GM23338 (cell line): ENCODE measurements around the gene B3GNT4. TPM values are rescaled to one million over a fixed set of nuclear protein-coding genes. Genes with fewer than 3 reads are reported as not detected.

Experiments
- ATAC-seq: fragments of 200-7000 bp; cut with Tn5 transposase; 3 replicates; pipeline ENCODE4 v1.9.1; 2020
- DNase-seq: peaks from one replicate; pipeline ENCODE4 v3.0.0-alpha.2; 2015; ENCODE audit warnings: low spot score
- H2AFZ ChIP-seq: fragments of 200-600 bp; sonication (generic); 2 replicates; pipeline ENCODE4 v1.8.0; 2016; ENCODE audit warnings: antibody characterized with exemption, mild to moderate bottlenecking, moderate library complexity
- H3F3A ChIP-seq: fragments of 200-600 bp; sonication (generic); replicated peaks from 2 replicates; pipeline ENCODE4 v1.8.0; 2017; ENCODE audit warnings: antibody characterized with exemption, mixed run types, low read depth
- H3K27ac ChIP-seq: fragments of 200-600 bp; sonication (generic); 2 replicates; pipeline ENCODE4 v1.6.1; 2016; ENCODE audit warnings: low read depth
- H3K27me3 ChIP-seq: fragments of 200-600 bp; sonication (generic); 2 replicates; pipeline ENCODE4 v1.8.0; 2016; ENCODE audit warnings: mild to moderate bottlenecking, mixed run types, moderate library complexity; ENCODE audit not compliant: insufficient read depth
- H3K36me3 ChIP-seq: fragments of 200-600 bp; sonication (generic); 2 replicates; pipeline ENCODE4 v1.8.0; 2016; ENCODE audit warnings: mild to moderate bottlenecking; ENCODE audit not compliant: insufficient read depth
- H3K4me1 ChIP-seq: fragments of 200-600 bp; sonication (generic); 2 replicates; pipeline ENCODE4 v1.8.0; 2016; ENCODE audit warnings: mild to moderate bottlenecking, moderate library complexity; ENCODE audit not compliant: insufficient read depth
- H3K4me2 ChIP-seq: fragments of 200-600 bp; sonication (generic); 2 replicates; pipeline ENCODE4 v1.7.1; 2017; ENCODE audit warnings: mixed run types
- H3K4me3 ChIP-seq: fragments of 200-600 bp; sonication (generic); 2 replicates; pipeline ENCODE4 v1.6.1; 2016; ENCODE audit warnings: mixed run types
- H3K79me2 ChIP-seq: fragments of 200-600 bp; sonication (generic); replicated peaks from 2 replicates; pipeline ENCODE4 v1.8.0; 2017; ENCODE audit warnings: mild to moderate bottlenecking; ENCODE audit not compliant: insufficient read depth
- H3K9me2 ChIP-seq: fragments of 200-600 bp; sonication (generic); 2 replicates; pipeline ENCODE4 v1.8.0; 2017; ENCODE audit not compliant: insufficient read depth
- H4K20me1 ChIP-seq: fragments of 200-600 bp; sonication (generic); replicated peaks from 2 replicates; pipeline ENCODE4 v1.8.0; 2017; ENCODE audit warnings: mild to moderate bottlenecking; ENCODE audit not compliant: insufficient read depth
- H3K27ac Mint-ChIP-seq: 2 replicates; pipeline ENCODE4 v1.8.0; 2020; ENCODE audit warnings: inconsistent platforms, mild to moderate bottlenecking, moderate library complexity, mixed read lengths
- H3K27me3 Mint-ChIP-seq: 3 replicates; pipeline ENCODE4 v1.8.0; 2022; ENCODE audit warnings: low read depth, mild to moderate bottlenecking, moderate library complexity, mixed read lengths, inconsistent platforms; ENCODE audit not compliant: insufficient read depth, poor library complexity
- H3K36me3 Mint-ChIP-seq: 3 replicates; pipeline ENCODE4 v1.8.0; 2021; ENCODE audit warnings: low read depth, mild to moderate bottlenecking, inconsistent platforms, moderate library complexity, mixed read lengths
- H3K4me1 Mint-ChIP-seq: 3 replicates; pipeline ENCODE4 v1.8.0; 2020; ENCODE audit warnings: mild to moderate bottlenecking, inconsistent platforms, mixed read lengths
- H3K4me3 Mint-ChIP-seq: 3 replicates; pipeline ENCODE4 v1.8.0; 2021; ENCODE audit warnings: moderate library complexity, mild to moderate bottlenecking, inconsistent platforms, mixed read lengths
- H3K9me3 Mint-ChIP-seq: 3 replicates; pipeline ENCODE4 v1.8.0; 2020; ENCODE audit warnings: moderate library complexity, mild to moderate bottlenecking, inconsistent platforms, mixed read lengths
- CREB1 ChIP-seq: fragments of 250-450 bp; sonication (Bioruptor Pico); IDR thresholded peaks from 2 replicates; pipeline ENCODE4 v1.5.0; 2020; ENCODE audit warnings: low read depth, mild to moderate bottlenecking, moderate library complexity
- STAT1 ChIP-seq: IDR thresholded peaks from one replicate; pipeline ENCODE4 v1.6.1; 2016; ENCODE audit warnings: antibody characterized with exemption; ENCODE audit not compliant: unreplicated experiment
- ZNF114 ChIP-seq: fragments of 250-450 bp; sonication (Bioruptor Pico); IDR thresholded peaks from 2 replicates; pipeline ENCODE4 v1.5.0; 2020; ENCODE audit warnings: mild to moderate bottlenecking, moderate library complexity
- ZNF331 ChIP-seq: fragments of 250-450 bp; sonication (Bioruptor Pico); IDR thresholded peaks from 2 replicates; pipeline ENCODE4 v1.5.0; 2020; ENCODE audit warnings: low read depth, mild to moderate bottlenecking, moderate library complexity
- polyA plus RNA-seq: library from polyadenylated mRNA; unstranded; fragments of >200 nt; fragmentation: Nextera tagmentation; extraction: Ambion mirVana; gene quantifications from 2 replicates; pipeline ENCODE4 v1.2.1, GENCODE V29; 2016
- total RNA-seq: library from RNA; depleted of rRNA; stranded (reverse); fragments of >200 nt; shearing (Covaris generic); gene quantifications from 2 replicates; pipeline ENCODE4 v1.2.3, GENCODE V29; 2014
- TF ChIP-seq, protein P1 (sequence below): fragments of 250-450 bp; sonication (Bioruptor Pico); IDR thresholded peaks from 2 replicates; pipeline ENCODE4 v1.5.0; 2020; ENCODE audit warnings: mild to moderate bottlenecking, moderate library complexity
- TF ChIP-seq, protein P2 (sequence below): IDR thresholded peaks from one replicate; pipeline ENCODE4 v1.6.1; 2018; ENCODE audit warnings: antibody characterized with exemption; ENCODE audit not compliant: unreplicated experiment

B3GNT4 gene
- total and polyA plus RNA-seq, 2 experiments from 2014 or later, result 0.80 to 1.8 TPM

DNA sequence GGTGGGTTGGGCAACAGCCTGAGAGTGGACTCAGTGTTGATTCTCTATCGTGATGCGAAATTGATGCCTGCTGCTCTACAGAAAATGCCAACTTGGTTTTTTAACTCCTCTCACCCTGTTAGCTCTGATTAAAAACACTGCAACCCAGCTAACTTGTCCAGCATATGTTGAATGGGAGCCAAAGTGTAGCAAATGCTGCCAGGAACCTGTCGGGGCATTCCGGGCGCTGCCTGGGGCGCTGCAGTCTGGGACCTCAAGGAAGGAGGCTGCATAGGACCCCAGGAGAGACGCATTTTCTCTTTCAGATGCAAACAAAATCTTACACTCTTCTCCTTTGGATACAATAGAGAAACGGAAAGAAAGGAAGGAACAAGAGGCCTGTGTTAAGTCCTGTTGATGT is 3.9 kb downstream of the B3GNT4 start:
- Histone ChIP-seq H3K79me2 (no peaks in the 10 kb centered on the region), H3K4me3 (no peak overlapping the region), H3K27me3 (peaks cover 39% of the 10 kb centered on the region), H3K4me1 (peaks cover 11% of the 10 kb centered on the region; the same call in 1 of the 2 replicates), H3K4me2 (no peak overlapping the region), H3K9me2 (no peaks in the 10 kb centered on the region), H4K20me1 (peaks cover 29% of the 10 kb centered on the region), H3K27ac (no peak overlapping the region; the same call in 1 of the 2 replicates), H2AFZ (no peak overlapping the region), H3F3A (peaks cover 20% of the 10 kb centered on the region), H3K36me3 (peaks cover 40% of the 10 kb centered on the region)
- DNase-seq, result no peak
- Mint-ChIP-seq H3K4me1 (peaks cover 24% of the 10 kb centered on the region), H3K4me3 (no peak overlapping the region), H3K27me3 (peaks cover 37% of the 10 kb centered on the region), H3K36me3 (peaks cover 40% of the 10 kb centered on the region), H3K9me3 (no peaks in the 10 kb centered on the region), H3K27ac (0 out of 2 replicates have a peak overlapping the region, but pooled peaks have one; percentile 2)
- TF ChIP-seq STAT1, result no peak
- TF ChIP-seq, protein P1, sequence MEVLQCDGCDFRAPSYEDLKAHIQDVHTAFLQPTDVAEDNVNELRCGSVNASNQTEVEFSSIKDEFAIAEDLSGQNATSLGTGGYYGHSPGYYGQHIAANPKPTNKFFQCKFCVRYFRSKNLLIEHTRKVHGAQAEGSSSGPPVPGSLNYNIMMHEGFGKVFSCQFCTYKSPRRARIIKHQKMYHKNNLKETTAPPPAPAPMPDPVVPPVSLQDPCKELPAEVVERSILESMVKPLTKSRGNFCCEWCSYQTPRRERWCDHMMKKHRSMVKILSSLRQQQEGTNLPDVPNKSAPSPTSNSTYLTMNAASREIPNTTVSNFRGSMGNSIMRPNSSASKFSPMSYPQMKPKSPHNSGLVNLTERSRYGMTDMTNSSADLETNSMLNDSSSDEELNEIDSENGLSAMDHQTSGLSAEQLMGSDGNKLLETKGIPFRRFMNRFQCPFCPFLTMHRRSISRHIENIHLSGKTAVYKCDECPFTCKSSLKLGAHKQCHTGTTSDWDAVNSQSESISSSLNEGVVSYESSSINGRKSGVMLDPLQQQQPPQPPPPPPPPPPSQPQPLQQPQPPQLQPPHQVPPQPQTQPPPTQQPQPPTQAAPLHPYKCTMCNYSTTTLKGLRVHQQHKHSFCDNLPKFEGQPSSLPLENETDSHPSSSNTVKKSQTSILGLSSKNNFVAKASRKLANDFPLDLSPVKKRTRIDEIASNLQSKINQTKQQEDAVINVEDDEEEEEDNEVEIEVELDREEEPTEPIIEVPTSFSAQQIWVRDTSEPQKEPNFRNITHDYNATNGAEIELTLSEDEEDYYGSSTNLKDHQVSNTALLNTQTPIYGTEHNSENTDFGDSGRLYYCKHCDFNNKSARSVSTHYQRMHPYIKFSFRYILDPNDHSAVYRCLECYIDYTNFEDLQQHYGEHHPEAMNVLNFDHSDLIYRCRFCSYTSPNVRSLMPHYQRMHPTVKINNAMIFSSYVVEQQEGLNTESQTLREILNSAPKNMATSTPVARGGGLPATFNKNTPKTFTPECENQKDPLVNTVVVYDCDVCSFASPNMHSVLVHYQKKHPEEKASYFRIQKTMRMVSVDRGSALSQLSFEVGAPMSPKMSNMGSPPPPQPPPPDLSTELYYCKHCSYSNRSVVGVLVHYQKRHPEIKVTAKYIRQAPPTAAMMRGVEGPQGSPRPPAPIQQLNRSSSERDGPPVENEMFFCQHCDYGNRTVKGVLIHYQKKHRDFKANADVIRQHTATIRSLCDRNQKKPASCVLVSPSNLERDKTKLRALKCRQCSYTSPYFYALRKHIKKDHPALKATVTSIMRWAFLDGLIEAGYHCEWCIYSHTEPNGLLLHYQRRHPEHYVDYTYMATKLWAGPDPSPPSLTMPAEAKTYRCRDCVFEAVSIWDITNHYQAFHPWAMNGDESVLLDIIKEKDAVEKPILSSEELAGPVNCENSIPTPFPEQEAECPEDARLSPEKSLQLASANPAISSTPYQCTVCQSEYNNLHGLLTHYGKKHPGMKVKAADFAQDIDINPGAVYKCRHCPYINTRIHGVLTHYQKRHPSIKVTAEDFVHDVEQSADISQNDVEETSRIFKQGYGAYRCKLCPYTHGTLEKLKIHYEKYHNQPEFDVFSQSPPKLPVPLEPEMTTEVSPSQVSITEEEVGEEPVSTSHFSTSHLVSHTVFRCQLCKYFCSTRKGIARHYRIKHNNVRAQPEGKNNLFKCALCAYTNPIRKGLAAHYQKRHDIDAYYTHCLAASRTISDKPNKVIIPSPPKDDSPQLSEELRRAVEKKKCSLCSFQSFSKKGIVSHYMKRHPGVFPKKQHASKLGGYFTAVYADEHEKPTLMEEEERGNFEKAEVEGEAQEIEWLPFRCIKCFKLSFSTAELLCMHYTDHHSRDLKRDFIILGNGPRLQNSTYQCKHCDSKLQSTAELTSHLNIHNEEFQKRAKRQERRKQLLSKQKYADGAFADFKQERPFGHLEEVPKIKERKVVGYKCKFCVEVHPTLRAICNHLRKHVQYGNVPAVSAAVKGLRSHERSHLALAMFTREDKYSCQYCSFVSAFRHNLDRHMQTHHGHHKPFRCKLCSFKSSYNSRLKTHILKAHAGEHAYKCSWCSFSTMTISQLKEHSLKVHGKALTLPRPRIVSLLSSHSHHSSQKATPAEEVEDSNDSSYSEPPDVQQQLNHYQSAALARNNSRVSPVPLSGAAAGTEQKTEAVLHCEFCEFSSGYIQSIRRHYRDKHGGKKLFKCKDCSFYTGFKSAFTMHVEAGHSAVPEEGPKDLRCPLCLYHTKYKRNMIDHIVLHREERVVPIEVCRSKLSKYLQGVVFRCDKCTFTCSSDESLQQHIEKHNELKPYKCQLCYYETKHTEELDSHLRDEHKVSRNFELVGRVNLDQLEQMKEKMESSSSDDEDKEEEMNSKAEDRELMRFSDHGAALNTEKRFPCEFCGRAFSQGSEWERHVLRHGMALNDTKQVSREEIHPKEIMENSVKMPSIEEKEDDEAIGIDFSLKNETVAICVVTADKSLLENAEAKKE, result no peak
- no peak for TF ChIP-seq CREB1
- TF ChIP-seq, protein P2, sequence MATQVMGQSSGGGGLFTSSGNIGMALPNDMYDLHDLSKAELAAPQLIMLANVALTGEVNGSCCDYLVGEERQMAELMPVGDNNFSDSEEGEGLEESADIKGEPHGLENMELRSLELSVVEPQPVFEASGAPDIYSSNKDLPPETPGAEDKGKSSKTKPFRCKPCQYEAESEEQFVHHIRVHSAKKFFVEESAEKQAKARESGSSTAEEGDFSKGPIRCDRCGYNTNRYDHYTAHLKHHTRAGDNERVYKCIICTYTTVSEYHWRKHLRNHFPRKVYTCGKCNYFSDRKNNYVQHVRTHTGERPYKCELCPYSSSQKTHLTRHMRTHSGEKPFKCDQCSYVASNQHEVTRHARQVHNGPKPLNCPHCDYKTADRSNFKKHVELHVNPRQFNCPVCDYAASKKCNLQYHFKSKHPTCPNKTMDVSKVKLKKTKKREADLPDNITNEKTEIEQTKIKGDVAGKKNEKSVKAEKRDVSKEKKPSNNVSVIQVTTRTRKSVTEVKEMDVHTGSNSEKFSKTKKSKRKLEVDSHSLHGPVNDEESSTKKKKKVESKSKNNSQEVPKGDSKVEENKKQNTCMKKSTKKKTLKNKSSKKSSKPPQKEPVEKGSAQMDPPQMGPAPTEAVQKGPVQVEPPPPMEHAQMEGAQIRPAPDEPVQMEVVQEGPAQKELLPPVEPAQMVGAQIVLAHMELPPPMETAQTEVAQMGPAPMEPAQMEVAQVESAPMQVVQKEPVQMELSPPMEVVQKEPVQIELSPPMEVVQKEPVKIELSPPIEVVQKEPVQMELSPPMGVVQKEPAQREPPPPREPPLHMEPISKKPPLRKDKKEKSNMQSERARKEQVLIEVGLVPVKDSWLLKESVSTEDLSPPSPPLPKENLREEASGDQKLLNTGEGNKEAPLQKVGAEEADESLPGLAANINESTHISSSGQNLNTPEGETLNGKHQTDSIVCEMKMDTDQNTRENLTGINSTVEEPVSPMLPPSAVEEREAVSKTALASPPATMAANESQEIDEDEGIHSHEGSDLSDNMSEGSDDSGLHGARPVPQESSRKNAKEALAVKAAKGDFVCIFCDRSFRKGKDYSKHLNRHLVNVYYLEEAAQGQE, result no peak
- TF ChIP-seq ZNF114 (CRISPR knock-in tag), result no peak
- TF ChIP-seq ZNF331, result no peak
- no peak for ATAC-seq
